NCI-H69 (cell line): ENCODE data around the gene RYR2.
A peak's percentile ranks its signal among the peaks of the same experiment; 100 is the strongest.

ENCODE experiments used
- DNase-seq: peaks from one replicate; lab custom pipeline; 2025; lab: John Stamatoyannopoulos, UW

RYR2 gene

GRCh38 chr1:237737448-237737847 lies 695.5 kb downstream of the RYR2 start:
- no peak for DNase-seq

GRCh38 chr1:237737938-237738610 lies 696.1 kb downstream of the RYR2 start:
- DNase-seq = no peak

DNA sequence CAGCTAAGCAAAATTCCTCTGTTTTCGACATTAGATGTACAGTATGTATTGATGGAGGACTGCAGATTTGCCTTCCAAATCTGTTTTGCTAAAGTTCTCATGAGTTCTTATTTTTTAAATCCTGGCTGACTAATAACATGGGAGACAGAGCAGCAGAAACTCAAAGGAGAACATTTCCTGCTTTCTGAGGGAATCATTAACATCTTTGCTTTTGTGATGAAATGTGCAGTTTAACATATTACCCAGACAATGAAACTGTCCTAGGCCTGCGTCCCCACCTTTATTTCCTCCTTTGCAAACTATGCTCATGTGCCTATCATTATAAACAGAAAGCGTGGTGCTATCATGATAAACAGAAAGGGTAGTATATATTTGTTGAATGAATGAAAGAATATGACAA lies 698.9 kb downstream of the RYR2 start:
- DNase-seq = no peak

DNA sequence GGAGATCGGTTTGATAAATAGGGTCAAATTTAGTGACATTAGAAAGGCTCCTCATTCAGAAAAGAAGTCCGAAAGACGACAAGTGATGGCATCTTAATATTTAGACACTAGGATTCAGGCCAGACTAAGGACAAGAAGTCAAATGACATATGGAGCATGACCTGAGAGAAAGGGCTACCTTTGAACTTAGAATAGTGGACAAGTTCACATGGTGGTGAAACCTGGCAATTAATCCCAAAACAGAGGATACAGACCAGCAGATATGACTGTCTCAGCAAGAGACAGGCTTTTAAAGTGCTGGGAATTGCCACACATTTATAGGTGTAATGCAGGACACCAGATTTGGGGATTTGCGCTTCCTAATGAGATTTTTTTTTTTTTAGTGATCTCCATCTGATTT lies 703.6 kb downstream of the RYR2 start:
- no peak for DNase-seq

DNA sequence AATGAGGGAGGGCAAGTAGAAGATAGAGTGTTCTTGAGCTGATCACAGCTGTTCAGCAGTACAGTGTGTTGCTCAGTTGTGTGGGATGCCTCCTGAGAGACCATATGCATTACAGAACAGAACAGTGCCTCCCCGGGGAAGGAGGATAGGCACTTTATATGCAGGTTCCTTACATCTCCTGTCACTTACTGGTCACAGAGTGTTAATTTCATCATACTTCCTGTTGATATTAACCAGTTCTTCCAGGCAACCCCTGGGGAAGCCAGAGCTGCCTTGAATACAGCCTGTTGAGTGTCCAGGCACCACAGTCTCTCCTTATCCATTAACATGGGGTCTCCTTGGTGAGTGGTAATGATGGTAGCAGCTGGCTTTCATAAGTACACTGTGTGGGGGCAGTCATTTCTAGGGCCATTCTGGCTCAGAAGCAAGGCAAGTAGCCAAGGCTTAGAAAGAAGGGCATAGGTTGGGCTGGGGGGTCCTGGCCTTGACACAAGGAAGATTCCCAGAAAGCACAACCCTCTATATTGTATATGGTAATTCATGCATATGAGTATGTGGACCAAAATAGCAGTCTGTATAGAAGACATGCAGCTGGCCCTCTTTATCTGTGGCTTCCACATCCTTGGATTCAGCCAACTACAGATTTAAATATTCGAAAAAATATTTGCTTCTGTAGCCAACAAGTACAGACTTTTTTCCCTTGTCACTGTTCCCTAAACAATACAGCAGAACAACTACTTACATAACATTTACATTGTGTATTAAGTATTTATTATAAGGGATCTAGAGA lies 706.4 kb downstream of the RYR2 start:
- DNase-seq = peak; percentile 28

GRCh38 chr1:237749122-237749521 lies 707.1 kb downstream of the RYR2 start:
- DNase-seq = peak; percentile 8

DNA sequence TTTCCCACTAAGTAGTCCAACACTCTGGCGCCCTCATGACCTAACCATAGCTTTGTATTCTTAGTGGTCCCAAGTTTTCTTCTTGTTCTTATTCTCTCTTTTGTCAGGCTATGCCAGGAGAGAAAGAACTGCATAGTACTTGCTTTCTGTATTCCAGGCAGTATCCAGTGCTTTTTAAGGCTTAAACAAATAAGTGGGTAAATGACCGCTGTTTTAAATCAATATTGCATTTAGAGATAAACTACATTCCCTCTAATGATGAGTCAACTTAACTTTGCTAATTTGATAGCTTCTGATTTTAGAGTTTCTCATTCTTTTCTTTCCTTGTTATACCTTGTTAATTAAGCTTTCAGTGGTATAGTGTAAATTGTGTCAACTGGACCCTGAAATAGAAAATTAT lies 709.1 kb downstream of the RYR2 start:
- no peak for DNase-seq

DNA sequence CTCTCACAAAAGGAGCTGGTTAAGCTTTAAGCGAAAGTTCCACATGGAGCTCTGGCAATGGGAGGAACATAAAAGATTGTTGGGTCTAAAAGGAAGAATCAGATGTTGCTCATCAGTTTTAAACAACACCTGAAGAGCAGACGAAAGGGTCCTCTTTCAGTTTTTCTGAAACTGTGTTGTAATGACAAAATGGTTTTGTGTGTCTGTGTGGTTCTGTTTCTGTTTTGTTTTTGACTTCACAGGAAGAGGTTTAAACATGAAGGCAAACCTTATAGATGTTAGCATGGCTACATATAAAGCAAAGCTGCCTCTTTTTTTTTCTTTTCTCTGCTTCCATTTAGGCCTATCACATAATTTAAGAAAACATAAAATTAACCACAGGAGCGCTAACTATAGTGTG lies 712.6 kb downstream of the RYR2 start:
- DNase-seq = no peak

- DNase-seq = peak; percentile 40
Measured at GRCh38 chr1:237756304-237756967, 714.5 kb downstream of the RYR2 start.

- no peak for DNase-seq
Measured at GRCh38 chr1:237759377-237759776, 717.4 kb downstream of the RYR2 start.

- no peak for DNase-seq
Measured at GRCh38 chr1:237760951-237761350, 719.0 kb downstream of the RYR2 start.

DNA sequence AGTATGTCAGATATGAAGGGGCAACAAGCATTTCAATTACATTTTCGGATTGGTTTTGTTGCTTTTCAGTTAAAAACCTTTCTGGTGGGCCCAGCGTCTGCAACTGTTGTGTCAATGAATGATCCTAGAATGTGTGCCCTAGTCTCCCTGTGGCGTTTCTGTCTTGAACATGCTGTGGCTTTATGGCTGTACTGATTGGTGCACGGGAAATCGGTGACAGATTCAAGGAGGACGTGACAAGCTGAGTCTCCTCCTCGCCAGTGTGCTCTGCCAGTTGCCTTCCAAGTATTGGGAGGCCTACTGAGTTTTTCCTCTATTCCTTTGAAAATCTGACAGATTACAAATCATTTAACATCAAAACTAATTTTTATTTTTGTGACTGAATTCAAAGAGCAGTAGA lies 721.2 kb downstream of the RYR2 start:
- peak; percentile 7 for DNase-seq

DNA sequence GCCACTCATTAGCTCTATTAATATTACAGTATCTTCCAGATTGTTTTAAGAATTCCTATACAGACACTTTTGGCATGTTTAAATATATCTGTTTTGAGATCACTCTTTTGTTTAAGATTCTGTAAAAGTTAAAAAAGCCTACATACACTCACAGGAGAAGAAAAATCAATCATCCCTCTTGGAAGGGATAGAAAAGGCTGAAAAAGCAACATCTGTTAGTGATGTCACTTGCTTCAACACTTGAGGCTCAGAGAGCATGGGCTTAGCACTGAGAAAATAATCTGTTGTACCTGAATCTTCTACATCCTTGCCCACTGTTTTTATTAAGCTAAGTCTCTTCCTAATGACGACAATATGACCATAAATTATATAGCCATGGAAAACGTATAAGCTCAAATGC lies 721.8 kb downstream of the RYR2 start:
- no peak for DNase-seq

DNA sequence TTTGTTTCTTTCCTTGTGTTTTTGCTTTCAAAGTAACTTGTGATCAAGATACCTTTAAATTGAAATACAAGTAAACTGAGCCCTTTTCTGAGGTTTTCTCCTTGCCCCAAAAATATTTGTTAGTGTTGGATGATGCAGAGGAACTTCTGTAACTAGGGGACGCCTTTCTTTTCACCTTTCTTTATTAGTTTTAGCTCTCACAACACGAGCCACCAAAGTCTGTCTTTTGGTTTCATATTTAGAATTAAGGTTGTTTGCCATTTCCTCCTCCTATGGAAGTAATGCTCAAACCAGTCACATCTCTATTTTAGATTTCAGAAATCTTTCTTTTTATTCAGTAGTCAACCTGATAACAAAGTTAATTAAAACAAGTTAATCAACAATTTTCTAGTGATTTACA lies 727.9 kb downstream of the RYR2 start:
- DNase-seq = no peak

DNA sequence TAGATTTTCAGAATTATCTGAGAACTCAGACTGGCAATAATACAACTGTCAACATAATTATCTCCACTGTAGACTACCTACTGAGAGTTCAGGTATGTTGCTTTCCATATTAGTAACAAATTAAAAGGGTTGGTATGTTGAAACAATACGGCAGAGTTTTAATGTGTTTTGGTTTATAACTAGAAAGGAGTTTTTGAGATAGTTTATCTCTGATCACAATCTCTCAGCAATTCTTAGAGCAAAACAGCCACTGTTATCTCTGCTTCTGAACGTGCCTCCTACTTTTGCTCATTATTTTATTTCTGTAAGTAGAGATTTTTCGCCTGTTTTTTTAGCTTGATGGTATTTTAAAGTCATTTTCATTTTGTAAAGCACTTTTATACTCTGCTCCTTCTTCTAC lies 730.0 kb downstream of the RYR2 start:
- no peak for DNase-seq

GRCh38 chr1:237774246-237774645 lies 732.3 kb downstream of the RYR2 start:
- DNase-seq = no peak

- no peak for DNase-seq
Measured at GRCh38 chr1:237779356-237779755, 737.4 kb downstream of the RYR2 start.

- no peak for DNase-seq
Measured at GRCh38 chr1:237786066-237786719, 744.2 kb downstream of the RYR2 start.

DNA sequence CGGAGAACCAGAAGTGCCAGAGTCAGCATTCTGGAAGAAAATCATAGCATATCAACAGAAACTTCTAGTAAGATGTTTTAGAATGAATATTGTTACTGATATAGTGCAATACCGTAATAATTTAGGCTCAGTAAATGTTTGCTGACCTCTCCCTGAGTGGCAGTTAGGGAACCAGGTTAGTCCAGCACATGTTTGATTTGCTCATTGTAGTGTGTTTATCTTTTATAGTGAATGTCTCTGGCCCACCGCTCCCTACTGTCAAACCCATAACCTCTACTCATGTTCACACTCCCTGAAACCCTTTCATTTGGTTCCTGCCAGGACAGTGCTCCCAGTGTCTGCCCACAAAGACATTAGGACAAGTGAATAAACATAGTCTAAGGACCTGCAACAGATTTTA lies 746.1 kb downstream of the RYR2 start:
- DNase-seq = no peak

- DNase-seq = no peak
Measured at GRCh38 chr1:237789619-237790018, 747.6 kb downstream of the RYR2 start.

DNA sequence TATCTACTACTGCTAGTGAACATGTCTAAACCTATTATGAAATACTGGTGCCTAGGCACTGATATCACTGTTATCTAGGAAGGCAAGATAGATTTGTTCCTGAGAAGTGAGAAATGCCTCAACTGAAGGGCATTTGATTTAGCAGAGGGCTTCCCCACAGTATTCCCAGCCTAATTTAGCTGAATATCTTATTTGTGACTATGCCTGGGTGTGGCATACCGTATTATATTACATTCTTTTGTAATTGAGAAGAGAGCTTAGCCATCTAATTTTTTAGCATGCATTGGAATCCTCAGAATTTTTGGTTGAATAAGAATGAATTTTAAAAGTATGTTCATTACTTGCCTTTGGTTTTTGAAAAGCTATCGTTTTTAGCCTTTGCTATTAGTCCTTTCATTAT lies 749.6 kb downstream of the RYR2 start:
- no peak for DNase-seq

GRCh38 chr1:237792149-237792548 lies 750.2 kb downstream of the RYR2 start:
- no peak for DNase-seq

DNA sequence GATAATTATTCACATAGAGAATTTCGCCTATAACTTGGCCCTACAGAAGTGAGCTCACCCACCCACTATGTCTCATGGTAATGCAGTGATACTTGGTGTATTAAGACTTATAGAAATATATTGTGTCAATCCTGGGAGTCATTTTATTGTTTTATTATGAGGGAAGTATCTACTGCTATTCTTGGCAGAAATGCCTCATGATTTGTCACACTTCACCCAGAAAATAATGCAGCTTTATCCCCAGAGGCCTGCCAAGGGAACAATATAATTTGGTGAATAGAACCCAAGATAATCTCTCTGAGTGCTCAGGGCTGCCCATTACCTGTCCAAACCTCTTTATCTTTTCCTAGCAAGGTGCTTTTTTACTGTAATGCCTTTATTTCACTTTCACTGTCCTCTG lies 750.7 kb downstream of the RYR2 start:
- DNase-seq = no peak
